Hepatocyte (in vitro differentiated cells): Measurements from ENCODE around the gene PHACTR3. TPM values are rescaled to one million over a fixed set of nuclear protein-coding genes. Genes with fewer than 3 reads are reported as not detected.

Experiments
- DNase-seq: peaks from one replicate; pipeline ENCODE4 v3.0.0-alpha.2; 2016; ENCODE audit warnings: low spot score
- H2AFZ ChIP-seq: fragments of 200-600 bp; sonication (generic); 2 replicates; pipeline ENCODE4 v1.6.0; 2016; ENCODE audit warnings: antibody characterized with exemption, mild to moderate bottlenecking
- H3K27ac ChIP-seq: fragments of 200-600 bp; sonication (generic); 2 replicates; pipeline ENCODE4 v1.5.1; 2016; ENCODE audit warnings: mild to moderate bottlenecking
- H3K27me3 ChIP-seq: fragments of 200-600 bp; sonication (generic); 2 replicates; pipeline ENCODE4 v1.6.1; 2016
- H3K36me3 ChIP-seq: fragments of 200-600 bp; sonication (generic); replicated peaks from 2 replicates; pipeline ENCODE4 v1.5.1; 2016; ENCODE audit warnings: low read depth; ENCODE audit not compliant: insufficient read depth
- H3K4me1 ChIP-seq: fragments of 200-600 bp; sonication (generic); 2 replicates; pipeline ENCODE4 v1.5.1; 2016; ENCODE audit warnings: mild to moderate bottlenecking, moderate library complexity; ENCODE audit not compliant: insufficient read depth
- H3K4me2 ChIP-seq: fragments of 200-600 bp; sonication (generic); 2 replicates; pipeline ENCODE4 v1.6.0; 2016
- H3K4me3 ChIP-seq: fragments of 200-600 bp; sonication (generic); 2 replicates; pipeline ENCODE4 v1.5.1; 2016; ENCODE audit warnings: mild to moderate bottlenecking
- H3K79me2 ChIP-seq: fragments of 200-600 bp; sonication (generic); 2 replicates; pipeline ENCODE4 v1.6.0; 2017; ENCODE audit warnings: mild to moderate bottlenecking
- H3K9me2 ChIP-seq: fragments of 200-600 bp; sonication (generic); replicated peaks from 2 replicates; pipeline ENCODE4 v1.6.0; 2017; ENCODE audit warnings: mild to moderate bottlenecking; ENCODE audit not compliant: insufficient read depth
- H3K9me3 ChIP-seq: fragments of 200-600 bp; sonication (generic); 2 replicates; pipeline ENCODE4 v1.5.1; 2016; ENCODE audit warnings: low read depth, mild to moderate bottlenecking
- H4K20me1 ChIP-seq: fragments of 200-600 bp; sonication (generic); 2 replicates; pipeline ENCODE4 v1.6.0; 2016; ENCODE audit warnings: mild to moderate bottlenecking; ENCODE audit not compliant: insufficient read depth, poor library complexity, severe bottlenecking
- CTCF ChIP-seq: fragments of 200-600 bp; sonication (generic); IDR thresholded peaks from 2 replicates; pipeline ENCODE4 v1.5.1; 2016; ENCODE audit warnings: antibody characterized with exemption, mild to moderate bottlenecking; ENCODE audit not compliant: poor library complexity
- EZH2 ChIP-seq: fragments of 200-600 bp; sonication (generic); IDR thresholded peaks from 2 replicates; pipeline ENCODE4 v1.6.1; 2016; ENCODE audit warnings: antibody characterized with exemption, mild to moderate bottlenecking, borderline replicate concordance
- EZH2phosphoT487 ChIP-seq: fragments of 200-600 bp; sonication (generic); IDR thresholded peaks from one replicate; pipeline ENCODE4 v1.6.1; 2018; ENCODE audit warnings: antibody characterized with exemption, mild to moderate bottlenecking, low read depth, moderate library complexity; ENCODE audit not compliant: unreplicated experiment, severe bottlenecking
- WGBS: methylation state at CpG from one replicate; pipeline ENCODE4 v1.1.6; 2016; ENCODE audit warnings: low lambda C conversion rate; ENCODE audit errors: missing lambda C conversion rate; 5-methylcytosine and 5-hydroxymethylcytosine counted together
- polyA plus RNA-seq: library from polyadenylated mRNA; unstranded; fragments of >200 nt; fragmentation: Nextera tagmentation; extraction: Ambion mirVana; gene quantifications from 2 replicates; pipeline ENCODE4 v1.2.1, GENCODE V29; 2016
- total RNA-seq: library from RNA; depleted of rRNA; stranded (reverse); fragments of >200 nt; gene quantifications from 2 replicates; pipeline ENCODE4 v1.2.3, GENCODE V29; 2014

The PHACTR3 gene
- total and polyA plus RNA-seq, 2 experiments from 2014 or later: 5.2 to 7.5 TPM

GRCh38 chr20:59632541-59633113 lies 28.3 kb downstream of the PHACTR3 start:
- no peaks in the 10 kb centered on the region for H3K79me2 ChIP-seq
- H3K9me3 ChIP-seq: no peaks in the 10 kb centered on the region
- no peaks in the 10 kb centered on the region for H3K9me2 ChIP-seq
- H3K27me3 ChIP-seq: no peaks in the 10 kb centered on the region
- H3K4me2 ChIP-seq: no peak overlapping the region
- no peak overlapping the region for H2AFZ ChIP-seq
- 88% methylated on average over 8 of the region's 8 CpGs for WGBS
- H4K20me1 ChIP-seq: no peaks in the 10 kb centered on the region
- no peak for TF ChIP-seq EZH2
- no peak for TF ChIP-seq CTCF
- TF ChIP-seq EZH2phosphoT487: no peak
- no peak overlapping the region for H3K4me3 ChIP-seq
- DNase-seq: no peak
- no peaks in the 10 kb centered on the region for H3K36me3 ChIP-seq
- no peaks in the 10 kb centered on the region for H3K4me1 ChIP-seq
- no peak overlapping the region for H3K27ac ChIP-seq

GRCh38 chr20:59633656-59634251 lies 29.4 kb downstream of the PHACTR3 start:
- H3K27ac ChIP-seq: no peak overlapping the region
- no peaks in the 10 kb centered on the region for H4K20me1 ChIP-seq
- no peaks in the 10 kb centered on the region for H3K79me2 ChIP-seq
- H3K27me3 ChIP-seq: no peaks in the 10 kb centered on the region
- no peaks in the 10 kb centered on the region for H3K9me3 ChIP-seq
- no peak overlapping the region for H3K4me2 ChIP-seq
- no peak for DNase-seq
- H3K36me3 ChIP-seq: no peaks in the 10 kb centered on the region
- 95% methylated on average over 6 of the region's 6 CpGs for WGBS
- no peaks in the 10 kb centered on the region for H3K9me2 ChIP-seq
- H3K4me1 ChIP-seq: no peaks in the 10 kb centered on the region
- no peak overlapping the region for H3K4me3 ChIP-seq
- H2AFZ ChIP-seq: no peak overlapping the region
- TF ChIP-seq EZH2phosphoT487 (no peak), EZH2 (no peak), CTCF (no peak)

- H3K27me3 ChIP-seq: no peaks in the 10 kb centered on the region
- no peaks in the 10 kb centered on the region for H3K4me1 ChIP-seq
- no peak overlapping the region for H2AFZ ChIP-seq
- no peaks in the 10 kb centered on the region for H3K9me2 ChIP-seq
- no peak for DNase-seq
- H3K9me3 ChIP-seq: no peaks in the 10 kb centered on the region
- H3K4me3 ChIP-seq: no peak overlapping the region
- no peak overlapping the region for H3K4me2 ChIP-seq
- 79% methylated on average over 18 of the region's 18 CpGs for WGBS
- no peaks in the 10 kb centered on the region for H3K79me2 ChIP-seq
- H3K27ac ChIP-seq: no peak overlapping the region
- H4K20me1 ChIP-seq: no peaks in the 10 kb centered on the region
- H3K36me3 ChIP-seq: no peaks in the 10 kb centered on the region
- TF ChIP-seq EZH2phosphoT487 (no peak), EZH2 (no peak), CTCF (no peak)
These were observed 30.2 kb downstream of the PHACTR3 start for GRCh38 chr20:59634435-59635005.
